HuH-7 (cell line): Measurements from ENCODE around the gene CRYBA2.

Experiments used
- DNase-seq: peaks from one replicate; pipeline ENCODE4 v3.0.0; 2011; ENCODE audit warnings: low spot score

Gene CRYBA2

GRCh38 chr2:218956039-218956438 lies 37.2 kb downstream of the CRYBA2 start:
- no peak for DNase-seq

GRCh38 chr2:218954541-218955300 lies 38.5 kb downstream of the CRYBA2 start:
- DNase-seq: no peak

- no peak for DNase-seq
Measured at GRCh38 chr2:218953366-218953954, 39.8 kb downstream of the CRYBA2 start.

- no peak for DNase-seq
Measured at GRCh38 chr2:218952160-218952559, 41.1 kb downstream of the CRYBA2 start.

GRCh38 chr2:218946621-218947020 lies 46.6 kb downstream of the CRYBA2 start:
- no peak for DNase-seq

DNA sequence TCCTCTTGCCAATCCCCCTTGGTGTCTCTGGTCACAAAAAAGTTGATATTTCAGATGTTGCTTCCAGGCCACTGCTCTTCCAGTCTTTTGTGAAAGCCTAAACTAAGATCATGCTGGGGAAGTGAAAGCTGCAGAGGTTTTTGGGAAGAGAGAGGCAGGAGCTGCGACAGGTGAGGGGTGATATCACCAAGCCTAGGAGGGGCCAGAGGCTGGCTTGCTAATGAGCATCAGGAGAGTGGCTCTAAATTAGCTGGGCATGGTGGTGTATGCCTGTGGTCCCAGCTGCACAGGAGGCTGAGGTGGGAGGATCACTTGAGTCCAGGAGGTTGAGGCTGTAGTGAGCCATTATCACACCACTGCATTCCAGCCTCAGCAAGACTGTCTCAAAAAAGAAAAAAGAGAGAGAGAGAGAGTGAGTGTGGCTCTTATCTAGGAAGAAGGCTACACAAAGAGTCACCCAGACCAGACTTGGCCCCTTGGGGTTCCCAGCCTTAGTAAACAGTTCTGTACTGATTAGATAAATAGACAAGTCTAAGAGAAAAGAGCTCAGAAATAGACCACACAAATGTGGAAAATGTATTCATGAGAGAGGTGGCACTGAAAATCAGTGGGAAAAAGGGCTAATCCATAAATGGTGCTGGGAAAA lies 48.3 kb downstream of the CRYBA2 start:
- DNase-seq: no peak
